GM18507 (cell line): Measurements from ENCODE around the gene CD37.

Experiments
- DNase-seq: peaks from one replicate; pipeline ENCODE4 v3.0.0; 2011; ENCODE audit warnings: low read depth; ENCODE audit not compliant: insufficient read length; ENCODE audit errors: extremely low spot score
- FAIRE-seq: peaks from 2 replicates; lab custom pipeline; 2011; peaks lifted over from hg19 to GRCh38; lab: Jason Lieb, UNC

Gene CD37

DNA sequence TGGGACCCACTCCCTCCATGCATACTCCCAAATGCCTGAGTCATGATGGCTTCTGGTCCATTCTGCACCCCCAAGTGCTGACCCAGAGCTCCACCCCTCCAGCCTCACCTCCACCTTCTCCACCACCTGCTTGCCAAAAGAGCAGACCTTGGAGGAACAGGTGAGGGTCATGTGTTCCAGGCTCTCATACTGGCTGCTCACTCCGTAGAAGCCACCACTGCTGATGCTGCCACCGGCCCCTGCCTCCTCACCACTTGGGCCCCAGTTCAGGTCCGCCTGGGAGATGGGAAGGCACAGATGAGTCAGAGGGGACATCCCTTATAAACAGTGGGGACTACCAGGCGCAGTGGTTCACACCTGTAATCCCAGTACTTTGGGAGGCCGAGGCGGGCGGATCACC, 7.9 kb downstream of the CD37 start:
- FAIRE-seq (no peak), DNase-seq (no peak)

DNA sequence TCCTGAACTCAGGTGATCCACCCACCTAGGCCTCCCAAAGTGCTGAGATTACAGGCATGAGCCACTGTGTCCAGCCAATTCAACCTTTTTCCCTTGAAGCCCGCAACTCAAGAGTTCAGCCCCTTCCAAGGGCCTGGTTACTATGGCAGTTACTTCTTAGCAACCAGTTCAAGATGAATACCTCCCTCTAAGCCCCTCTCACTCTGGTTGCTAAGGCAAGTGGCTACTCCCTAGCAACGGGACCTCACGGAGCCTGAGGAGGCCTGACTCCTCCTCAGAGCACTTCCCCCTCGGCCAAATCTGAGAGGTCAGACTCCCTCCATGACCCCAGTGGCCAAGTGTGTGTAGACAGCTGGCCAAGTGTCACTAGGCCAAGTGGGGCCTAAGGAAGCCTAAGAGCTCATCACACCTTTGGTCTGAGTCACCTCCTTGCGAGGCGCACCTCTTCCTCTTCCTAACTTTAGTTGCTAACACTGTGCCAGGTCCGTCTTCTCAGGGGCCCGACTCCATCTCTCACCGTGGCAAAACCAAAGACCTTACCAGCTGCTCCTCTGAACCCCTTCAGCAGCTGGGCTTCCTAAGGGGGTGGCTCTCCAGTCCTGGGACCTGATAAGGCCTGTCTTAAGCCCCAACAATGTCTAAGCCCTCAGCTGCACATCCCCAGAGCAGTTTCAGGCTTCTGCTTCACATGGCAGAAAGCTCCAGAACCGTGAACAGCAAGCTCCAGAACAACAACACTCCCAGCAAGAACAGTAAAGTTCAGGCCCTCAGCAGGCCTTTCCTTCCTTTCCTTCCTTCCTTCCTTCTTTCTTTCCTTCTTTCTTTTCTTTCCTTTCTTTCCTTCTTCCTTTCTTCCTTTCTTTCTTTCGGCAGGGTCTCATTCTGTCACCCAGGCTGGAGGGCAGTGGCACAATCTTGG, 9.6 kb downstream of the CD37 start:
- FAIRE-seq (no peak), DNase-seq (no peak)

DNA sequence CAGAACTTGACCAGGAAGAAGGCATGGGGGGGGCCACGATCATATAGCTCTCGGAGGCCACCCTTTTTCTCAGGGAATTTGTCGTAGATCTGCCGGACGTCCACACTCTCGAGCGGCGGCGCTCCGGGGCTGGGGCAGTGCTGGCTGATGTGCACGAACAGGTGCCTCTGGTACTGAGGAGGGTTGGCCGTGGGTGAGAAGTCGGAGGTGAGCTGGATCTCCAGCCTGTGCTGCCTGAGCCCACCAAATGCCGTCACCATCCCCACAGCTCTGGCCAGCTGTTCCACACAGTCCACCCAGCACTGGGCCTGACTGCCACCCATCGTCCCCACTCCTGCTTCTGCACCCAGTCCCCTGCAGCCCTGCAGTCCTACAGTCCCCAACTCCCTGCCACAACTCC, 12.0 kb downstream of the CD37 start:
- FAIRE-seq (no peak), DNase-seq (no peak)

DNA sequence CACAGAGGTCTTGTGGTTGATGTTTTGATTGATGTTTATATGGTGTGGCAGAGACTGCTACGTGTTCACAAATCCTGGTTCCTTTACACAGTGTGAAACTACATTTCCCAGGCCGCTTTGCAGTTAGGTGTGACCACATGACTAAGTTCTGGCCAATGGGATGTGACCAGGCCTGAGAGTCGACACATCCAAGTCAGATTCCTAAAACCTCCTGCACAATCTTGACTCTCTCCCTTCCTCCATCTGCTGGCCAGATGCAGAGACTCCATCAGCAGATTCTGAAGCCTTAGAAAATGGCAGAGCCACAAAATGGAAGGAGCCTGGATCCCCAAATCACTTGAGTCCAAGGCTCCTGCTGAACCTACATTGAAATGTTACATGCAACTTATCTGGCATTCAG, 12.6 kb downstream of the CD37 start:
- DNase-seq (no peak), FAIRE-seq (peak; percentile 71)

DNA sequence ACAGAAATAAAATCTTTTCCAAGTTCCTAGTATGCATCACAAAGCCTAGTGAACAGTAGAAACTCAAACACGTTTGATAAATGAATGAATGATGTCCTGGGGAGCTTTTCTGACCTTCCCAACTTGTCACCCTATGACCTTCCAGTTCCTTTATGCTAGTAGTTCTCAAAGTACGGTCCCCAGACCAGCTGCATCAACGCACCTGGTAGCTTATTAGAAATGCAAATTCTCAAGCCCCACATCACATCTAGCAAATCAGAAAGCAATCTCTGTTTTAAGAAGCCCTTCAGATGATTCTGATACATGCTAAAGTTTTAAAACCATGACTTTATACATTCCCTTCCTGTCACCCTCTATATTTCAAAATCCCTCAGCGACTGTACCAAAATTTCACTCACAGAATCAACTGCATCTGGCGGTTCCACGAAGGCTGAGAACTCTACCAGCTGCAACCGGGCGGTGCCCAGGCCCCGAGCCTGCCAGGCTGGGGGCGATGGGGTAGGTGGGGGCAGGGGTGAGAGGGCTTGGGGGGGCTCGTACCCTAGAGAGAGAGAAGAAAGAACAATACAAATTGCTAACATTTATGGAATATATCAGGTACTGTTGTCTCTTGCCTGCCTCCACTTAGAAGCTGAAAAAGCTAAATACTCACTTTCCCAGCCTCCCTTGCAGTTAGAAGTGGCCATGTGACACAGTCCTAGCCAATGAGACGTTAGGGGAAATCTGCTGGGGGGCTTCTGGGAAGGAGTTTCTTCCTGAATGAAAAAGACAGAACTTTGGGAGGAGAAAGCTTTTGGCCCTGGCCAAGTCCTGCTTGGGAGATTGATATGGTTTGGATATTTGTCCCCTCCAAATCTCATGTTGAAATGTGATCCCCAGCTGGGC, 13.3 kb downstream of the CD37 start:
- no peak for FAIRE-seq

DNA sequence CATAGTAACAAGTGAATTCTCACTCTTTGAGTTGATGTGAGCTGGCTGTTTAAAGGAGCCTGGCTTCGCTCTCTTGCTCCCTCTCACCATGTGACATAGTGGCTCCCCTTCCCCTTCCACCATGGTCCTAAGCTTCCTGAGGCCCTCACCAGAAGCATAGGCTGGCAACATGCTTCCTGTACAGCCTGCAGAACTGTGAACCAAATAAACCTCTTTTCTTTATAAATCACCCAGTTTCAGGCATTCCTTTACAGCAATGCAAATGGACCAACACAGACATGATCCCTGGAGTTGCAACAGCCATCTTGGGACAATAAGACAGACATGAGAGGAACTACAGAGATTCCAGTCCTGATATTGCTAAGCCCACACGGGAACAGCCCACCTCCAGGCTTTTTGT, 14.4 kb downstream of the CD37 start:
- FAIRE-seq = no peak
- no peak for DNase-seq

More for the DNA sequence above, 13.3 kb downstream of the CD37 start:
- no peak for DNase-seq

DNA sequence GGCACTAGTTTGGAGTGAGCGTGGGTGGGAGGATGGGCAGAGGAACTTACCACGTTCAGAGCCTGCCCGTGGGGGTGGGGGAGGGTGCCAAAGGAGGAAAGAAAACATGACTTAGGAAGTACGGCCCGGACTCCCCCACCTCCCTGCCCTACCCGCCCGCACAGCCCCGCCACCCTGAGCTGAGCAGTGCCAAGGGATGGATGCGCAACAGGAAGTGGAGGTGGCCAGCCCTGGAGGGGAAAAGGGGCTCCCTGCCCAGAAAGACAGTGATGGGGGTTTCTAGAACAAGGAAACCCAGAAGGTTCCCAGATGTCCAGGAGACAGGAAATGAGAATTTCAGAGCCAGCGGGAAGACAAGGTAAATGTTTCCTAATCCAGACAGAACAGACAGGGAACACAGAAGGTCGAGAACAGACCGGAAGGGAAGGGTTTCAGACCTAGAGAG, 20.7 kb downstream of the CD37 start:
- no peak for DNase-seq
- no peak for FAIRE-seq

DNA sequence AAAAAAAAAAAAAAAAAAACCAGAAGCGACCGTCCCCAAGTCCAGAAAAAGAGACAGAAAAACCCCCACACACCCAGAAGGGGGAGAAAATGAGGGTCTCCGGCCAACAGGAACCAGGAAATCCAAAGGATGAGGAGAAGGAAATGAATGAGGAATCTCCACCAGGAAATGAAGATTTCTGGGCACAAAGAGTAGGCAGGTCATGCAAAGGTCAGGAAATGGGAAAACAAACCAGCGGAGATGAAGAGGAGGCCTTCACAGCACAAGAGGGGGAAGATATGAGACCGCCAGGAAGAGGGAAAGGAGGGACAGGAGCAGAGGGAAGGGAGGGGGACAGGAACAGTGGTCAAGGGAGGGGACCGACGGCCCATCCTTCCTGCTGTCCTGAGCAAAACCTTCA, 21.2 kb downstream of the CD37 start:
- FAIRE-seq = no peak
- DNase-seq = no peak

DNA sequence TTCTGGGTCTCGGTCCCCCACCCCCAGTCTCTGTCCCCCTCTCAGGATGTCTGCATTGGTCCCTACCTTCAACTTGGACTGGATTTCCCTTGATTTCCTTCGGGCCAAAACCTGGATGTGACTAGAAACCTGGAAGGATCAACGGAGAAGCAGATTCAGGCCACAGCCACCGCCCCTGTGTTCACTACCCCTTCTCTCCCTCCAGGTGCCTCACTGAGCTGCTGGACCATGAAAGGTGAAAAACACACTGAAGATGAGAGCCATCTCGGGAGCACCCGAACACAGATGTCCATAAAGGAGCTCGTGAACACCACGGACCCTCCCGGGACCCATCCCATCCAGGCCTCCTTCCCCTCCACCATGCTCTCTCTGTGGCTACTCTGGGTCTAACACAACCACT, 22.0 kb downstream of the CD37 start:
- no peak for FAIRE-seq
- no peak for DNase-seq

DNA sequence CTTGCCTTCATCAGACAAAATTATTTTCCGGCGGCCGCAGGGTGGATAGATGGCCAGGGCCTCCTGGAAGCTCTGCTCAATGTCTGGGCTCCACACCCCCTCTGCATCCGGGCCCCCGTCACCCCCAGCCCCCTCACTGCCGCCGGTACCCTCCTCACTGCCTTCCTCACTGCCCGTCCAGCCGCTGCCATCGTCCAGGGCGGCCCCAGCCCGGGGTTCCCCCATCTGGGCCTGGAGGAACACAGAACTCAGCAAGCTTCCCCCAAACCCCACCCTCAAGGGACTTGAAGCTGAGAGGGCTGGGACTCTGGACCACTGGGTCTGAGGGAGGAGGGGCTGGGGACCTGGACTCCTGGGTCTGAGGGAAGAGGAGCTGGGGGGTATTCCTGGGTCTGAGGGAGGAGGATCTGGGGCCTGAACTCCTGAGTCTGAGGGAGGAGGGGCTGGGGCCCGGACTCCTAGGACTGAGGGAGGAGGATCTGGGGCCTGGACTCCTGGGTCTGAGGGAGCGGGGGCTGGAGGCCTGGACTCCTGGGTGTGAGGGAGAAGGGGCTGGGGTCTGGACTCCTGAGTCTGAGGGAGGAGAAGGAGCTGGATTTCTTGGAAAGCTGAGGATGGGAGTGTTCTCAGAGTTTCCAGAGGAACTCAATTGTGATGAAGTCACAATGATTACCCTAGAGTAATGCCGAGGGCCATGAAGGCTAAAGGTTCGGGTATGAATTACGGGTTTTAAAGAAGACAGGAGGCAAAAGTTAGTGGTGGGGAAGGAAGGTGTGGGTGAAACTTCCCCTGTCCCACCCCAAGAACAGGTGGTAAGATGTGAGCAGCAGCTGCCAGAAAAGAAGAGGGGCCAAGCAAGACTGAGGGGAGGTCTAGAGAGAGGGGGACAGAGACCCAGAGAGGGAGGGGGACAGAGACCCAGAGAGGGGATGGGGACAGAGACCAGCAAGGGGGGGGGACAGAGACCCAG, 24.9 kb downstream of the CD37 start:
- DNase-seq (no peak), FAIRE-seq (no peak)

DNA sequence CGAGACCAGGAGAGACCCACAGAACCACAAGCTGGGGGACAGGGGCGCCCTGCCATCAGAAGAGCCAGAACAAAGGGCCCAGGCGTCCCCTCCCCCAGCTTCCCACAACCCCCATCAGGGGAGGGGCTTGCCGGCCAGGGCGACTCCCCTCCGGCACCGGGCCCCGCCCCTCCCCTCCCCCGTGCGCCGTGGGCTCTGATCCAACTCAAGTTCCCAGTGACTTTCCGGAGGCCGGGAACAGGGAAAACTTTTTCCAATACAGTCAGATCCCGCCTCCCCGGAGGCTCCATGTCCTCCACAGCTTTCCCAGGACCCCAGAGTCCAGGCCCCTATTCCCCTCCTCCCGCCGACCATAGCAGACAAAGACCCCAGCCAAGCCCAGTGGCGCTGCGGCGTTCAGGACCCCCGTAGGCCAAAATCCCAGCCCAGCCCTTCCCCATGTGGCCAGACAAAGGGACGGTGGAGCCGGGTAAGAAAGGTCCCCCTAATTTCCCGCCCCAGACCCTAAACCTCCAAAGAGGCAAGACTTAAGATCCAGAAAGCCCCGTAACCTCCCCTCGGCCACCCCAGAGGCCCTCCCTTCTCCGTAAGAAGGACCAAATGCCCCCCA, 26.3 kb downstream of the CD37 start:
- no peak for DNase-seq
- no peak for FAIRE-seq

DNA sequence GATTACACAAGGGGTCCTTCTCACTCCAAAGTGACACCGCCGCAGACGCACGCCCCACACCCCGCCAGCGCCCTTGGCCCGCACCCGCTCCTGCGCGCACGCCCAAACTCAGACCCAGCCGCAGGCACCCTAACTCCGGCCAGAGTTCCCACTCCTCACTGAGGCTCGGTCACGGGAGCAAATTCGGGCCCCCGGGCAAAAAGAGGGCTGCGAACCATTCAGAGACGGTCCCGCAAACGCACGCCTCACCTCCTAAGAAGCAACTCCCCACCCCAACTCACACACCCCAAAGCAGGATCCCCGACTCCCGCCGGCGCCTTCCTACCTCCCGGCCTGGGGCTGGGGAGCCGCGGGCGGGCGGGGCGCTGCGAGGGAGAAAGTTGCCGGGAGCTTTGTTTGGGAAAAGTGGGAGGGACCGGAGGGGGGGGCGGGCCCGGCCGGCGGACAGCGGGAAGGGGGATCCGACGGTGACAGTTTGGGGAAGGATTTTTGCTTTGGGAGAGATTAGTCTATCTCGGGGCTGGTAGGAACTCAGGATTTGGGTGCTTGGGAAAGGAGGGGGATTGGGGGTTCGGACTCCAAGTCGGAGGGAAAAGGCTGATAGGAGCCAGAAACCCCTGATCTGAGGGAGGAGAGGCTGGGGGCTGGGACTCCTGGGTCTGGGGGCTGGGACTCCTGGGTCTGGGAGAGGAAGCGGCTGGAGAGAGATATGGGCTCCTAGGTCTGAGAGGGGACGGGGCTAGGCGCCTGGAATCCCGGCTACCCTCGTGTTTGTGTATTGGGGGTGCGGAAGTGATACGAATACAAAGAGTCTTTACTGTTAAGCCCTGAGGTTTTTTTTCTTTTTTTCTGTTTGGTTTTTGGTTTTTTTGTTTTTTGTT, 27.1 kb downstream of the CD37 start, which contains the start of gene TEAD2:
TSS of gene TEAD2 (minus strand) at position 369 of the 881 bp plus-strand sequence. CDS start 2,341 bp downstream, outside the sequence.
- DNase-seq (no peak), FAIRE-seq (no peak)

DNA sequence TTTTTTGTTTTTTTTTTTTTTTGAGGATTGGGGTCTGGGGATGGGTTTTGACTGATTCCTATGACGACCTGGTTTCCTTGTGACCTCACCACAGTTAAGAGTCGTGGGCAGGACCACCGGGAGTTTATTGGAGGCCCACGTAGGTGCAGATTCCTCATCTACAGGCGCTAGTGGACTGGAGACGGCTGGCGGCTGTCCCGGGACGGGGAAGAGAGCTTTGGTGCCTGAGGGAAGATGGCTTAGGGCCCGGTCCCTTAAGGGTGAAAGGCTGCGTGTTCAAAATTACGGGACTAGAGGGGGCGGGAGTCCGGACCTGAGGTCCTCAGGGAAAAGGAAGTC, 27.7 kb downstream of the CD37 start:
- FAIRE-seq (no peak), DNase-seq (no peak)

DNA sequence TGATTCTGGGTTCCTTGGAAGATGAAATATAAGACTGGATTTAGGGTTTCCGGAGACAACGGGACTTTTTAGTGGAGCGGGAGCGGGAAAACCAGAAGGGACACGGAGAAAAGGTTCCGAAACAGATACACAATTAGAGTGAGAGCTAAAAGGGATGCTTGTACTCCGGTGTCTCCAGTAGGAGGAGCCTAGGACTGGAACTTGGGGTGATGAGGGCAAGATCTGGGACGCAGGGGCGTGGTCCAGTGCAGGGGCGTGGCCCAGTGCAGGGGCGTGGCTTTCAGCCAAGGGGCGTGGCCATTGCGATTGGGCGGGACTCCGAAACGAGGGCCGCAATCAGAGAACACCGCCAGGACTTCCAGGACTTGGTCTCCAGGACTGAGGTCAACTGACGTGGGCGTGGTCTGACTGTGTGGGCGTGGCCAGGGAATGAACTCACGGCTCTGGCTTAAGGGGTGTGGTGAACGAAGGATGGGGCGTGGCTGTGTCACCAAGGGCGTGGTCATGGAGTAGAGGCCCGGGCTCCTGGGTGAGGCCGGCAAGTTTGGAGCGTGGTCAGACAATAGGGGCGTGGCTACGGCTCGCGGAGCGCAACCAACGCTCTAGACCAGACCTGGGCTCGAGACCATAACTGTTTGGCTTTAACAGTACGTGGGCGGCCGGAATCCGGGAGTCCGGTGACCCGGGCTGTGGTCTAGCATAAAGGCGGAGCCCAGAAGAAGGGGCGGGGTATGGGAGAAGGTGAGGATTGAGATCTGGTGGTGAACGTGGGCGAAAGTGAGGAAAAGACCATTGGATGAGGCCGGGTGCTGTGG, 28.3 kb downstream of the CD37 start, which contains the start of gene DKKL1:
TSS of gene DKKL1 (plus strand) at position 610 of the 815 bp plus-strand sequence. CDS start at position 732, 122 bp downstream.
- DNase-seq (peak; percentile 85), FAIRE-seq (peak; percentile 96)

DNA sequence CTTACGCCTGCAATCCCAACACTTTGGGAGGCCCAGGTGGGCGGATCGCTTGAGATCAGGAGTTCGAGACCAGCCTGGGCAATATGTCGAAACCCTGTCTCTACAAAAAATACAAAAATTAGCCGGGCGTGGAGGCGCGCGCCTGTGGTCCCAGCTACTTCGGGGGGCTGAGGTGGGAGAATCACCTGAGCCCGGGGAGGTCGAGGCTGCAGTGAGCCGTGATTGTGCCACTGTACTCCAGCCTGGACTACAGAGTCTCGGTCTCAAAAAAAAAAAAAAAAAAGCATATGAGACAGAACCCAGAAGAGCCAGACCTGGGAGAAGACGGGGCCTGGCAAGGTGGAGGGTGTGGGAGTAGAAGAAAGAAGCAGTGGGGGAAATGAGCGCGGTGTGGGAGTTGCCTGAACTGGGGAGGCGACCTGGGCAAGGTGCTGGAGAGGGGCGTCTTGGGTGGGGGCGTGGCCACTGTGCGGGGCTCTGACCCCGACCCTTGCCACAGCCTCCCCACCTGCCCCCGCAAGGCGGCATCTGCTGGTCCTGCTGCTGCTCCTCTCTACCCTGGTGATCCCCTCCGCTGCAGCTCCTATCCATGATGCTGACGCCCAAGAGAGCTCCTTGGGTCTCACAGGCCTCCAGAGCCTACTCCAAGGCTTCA, 29.0 kb downstream of the CD37 start:
- no peak for FAIRE-seq

DNA sequence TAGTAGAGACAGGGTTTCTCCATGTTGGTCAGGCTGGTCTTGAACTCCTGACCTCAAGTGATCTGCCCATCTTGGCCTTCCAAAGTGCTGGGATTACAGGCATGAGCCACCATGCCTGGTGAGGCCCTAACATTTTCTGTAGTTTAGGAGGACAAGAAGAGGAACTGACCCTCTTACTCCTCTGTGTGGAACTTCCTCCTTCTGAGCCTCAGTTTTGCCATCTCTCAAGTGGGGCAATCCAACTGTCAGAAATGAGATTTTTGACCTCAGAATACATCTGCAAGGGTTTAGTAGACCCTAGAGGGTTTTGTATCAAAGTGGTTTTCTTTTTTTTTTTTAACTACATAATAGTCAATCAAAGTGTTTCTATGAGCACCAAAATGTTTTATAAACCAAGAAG, 30.9 kb downstream of the CD37 start:
- no peak for FAIRE-seq
- DNase-seq = no peak

More for the DNA sequence above, 29.0 kb downstream of the CD37 start:
- DNase-seq = no peak
